Panc1 (cell line): Measurements from ENCODE around the gene GLT8D2. TPM values are rescaled to one million over a fixed set of nuclear protein-coding genes. Genes with fewer than 3 reads are reported as not detected.

Experiments used
- ATAC-seq: fragments of 200-7000 bp; cut with Tn5 transposase; 2 replicates; pipeline ENCODE4 v1.9.1; 2020; ENCODE audit warnings: mild to moderate bottlenecking, moderate library complexity
- BruUV-seq: library from RNA; stranded (reverse); fragments of 400-500 nt; replicated peaks from 2 replicates; lab custom pipeline; 2021; lab: Mats Ljungman, UMichigan
- CTCF ChIA-PET: fragments of 300-600 bp; sonication (Branson Sonifier 250); formaldehyde crosslinking; loops from one replicate; lab custom pipeline; 2022; ENCODE audit warnings: antibody characterized with exemption; lab: Charles Lee
- POLR2A ChIA-PET: fragments of 300-600 bp; sonication (Branson Sonifier 250); formaldehyde crosslinking; loops from one replicate; lab custom pipeline; 2022; ENCODE audit warnings: antibody characterized with exemption; lab: Charles Lee
- DNase-seq: peaks from one replicate; pipeline ENCODE4 v3.0.0-alpha.2; 2010; ENCODE audit warnings: low read depth, low spot score
- H3K27ac ChIP-seq: 2 replicates; pipeline ENCODE4 v1.5.1; 2011; ENCODE audit warnings: mild to moderate bottlenecking, low read length, inconsistent platforms
- H3K27me3 ChIP-seq: fragments of 200-500 bp; sonication (Bioruptor generic); 2 replicates; pipeline ENCODE4 v1.6.0; 2014; ENCODE audit warnings: low read length, inconsistent platforms; ENCODE audit not compliant: control insufficient read depth, insufficient read depth
- H3K36me3 ChIP-seq: fragments of 200-500 bp; sonication (Bioruptor generic); 2 replicates; pipeline ENCODE4 v1.5.1; 2014; ENCODE audit warnings: inconsistent platforms, mild to moderate bottlenecking, low read length, moderate library complexity; ENCODE audit not compliant: control insufficient read depth, insufficient read depth
- H3K4me1 ChIP-seq: 2 replicates; pipeline ENCODE4 v1.5.1; 2011; ENCODE audit warnings: inconsistent platforms, mild to moderate bottlenecking, low read length, moderate library complexity; ENCODE audit not compliant: control insufficient read depth, insufficient read depth
- H3K4me3 ChIP-seq, 2 experiments: 2 replicates each; pipeline ENCODE4 v1.5.1; 2011 to 2012; ENCODE audit warnings: low read depth in 2 of 2, low read length in 2 of 2, mild to moderate bottlenecking in 2 of 2, inconsistent platforms in 1 of 2, moderate library complexity in 1 of 2
- H3K9me3 ChIP-seq: fragments of 200-500 bp; sonication (Bioruptor generic); 2 replicates; pipeline ENCODE4 v1.5.1; 2014; ENCODE audit warnings: low read depth, mild to moderate bottlenecking, inconsistent platforms, low read length, moderate library complexity; ENCODE audit not compliant: control insufficient read depth, insufficient read depth
- CTCF ChIP-seq: fragments of 450-650 bp; IDR thresholded peaks from 2 replicates; pipeline ENCODE4 v1.5.1; 2017; ENCODE audit warnings: mild to moderate bottlenecking
- POLR2AphosphoS5 ChIP-seq: IDR thresholded peaks from 2 replicates; pipeline ENCODE4 v1.6.1; 2012; ENCODE audit warnings: mild to moderate bottlenecking, low read depth, low read length, moderate library complexity
- SIN3A ChIP-seq: IDR thresholded peaks from 2 replicates; pipeline ENCODE4 v1.6.1; 2012; ENCODE audit warnings: low read depth, mild to moderate bottlenecking, low read length, moderate library complexity, borderline replicate concordance; ENCODE audit not compliant: insufficient read depth
- TCF7L2 ChIP-seq: IDR thresholded peaks from 2 replicates; pipeline ENCODE4 v1.6.1; 2011; ENCODE audit warnings: mild to moderate bottlenecking, low read depth, low read length, inconsistent platforms
- in situ Hi-C: cut with HindIII; loops from 2 replicates; pipeline ENCODE4 v1.10.0; 2016; ENCODE audit warnings: low sequenced_read_pairs, low pct_unique_long_range_greater_than_20kb
- intact Hi-C: fragments of 100-400 bp; cut with micrococcal nuclease; formaldehyde crosslinking; loops from one replicate; pipeline ENCODE4 v1.10.0; 2022; ENCODE audit not compliant: unreplicated experiment
- total RNA-seq: library from RNA; stranded (reverse); gene quantifications from one replicate; pipeline ENCODE4 v1.2.1, GENCODE V29; 2021; ENCODE audit not compliant: unreplicated experiment
- TF ChIP-seq, protein P1 (sequence below), 2 experiments: IDR thresholded peaks; 2 replicates each; pipeline ENCODE4 v1.6.1; 2011 to 2012; ENCODE audit warnings: low read depth in 2 of 2, control low read depth in 1 of 2, low read length in 1 of 2, mild to moderate bottlenecking in 1 of 2, moderate library complexity in 1 of 2; ENCODE audit not compliant: insufficient read depth in 1 of 2

The GLT8D2 gene
- total RNA-seq, 1 experiment from 2014 or later, result 0.54 TPM

GRCh38 chr12:104073699-104074098, 23.7 kb upstream of the GLT8D2 start:
- in situ Hi-C loops (no loop called here), intact Hi-C loops (no loop called here)
- DNase-seq (no peak), ATAC-seq (no peak)
- ChIA-PET POLR2A (no interaction called here), CTCF (no interaction called here)
- Histone ChIP-seq H3K9me3 (no peaks in the 10 kb centered on the region), H3K36me3 (no peaks in the 10 kb centered on the region), H3K4me1 (peaks cover 3% of the 10 kb centered on the region; the same call in 1 of the 2 replicates), H3K4me3 (no peak overlapping the region), H3K27ac (no peak overlapping the region), H3K27me3 (no peaks in the 10 kb centered on the region)
- TF ChIP-seq POLR2AphosphoS5, result no peak
- no peak for TF ChIP-seq TCF7L2
- no peak for TF ChIP-seq SIN3A
- TF ChIP-seq, protein P1, sequence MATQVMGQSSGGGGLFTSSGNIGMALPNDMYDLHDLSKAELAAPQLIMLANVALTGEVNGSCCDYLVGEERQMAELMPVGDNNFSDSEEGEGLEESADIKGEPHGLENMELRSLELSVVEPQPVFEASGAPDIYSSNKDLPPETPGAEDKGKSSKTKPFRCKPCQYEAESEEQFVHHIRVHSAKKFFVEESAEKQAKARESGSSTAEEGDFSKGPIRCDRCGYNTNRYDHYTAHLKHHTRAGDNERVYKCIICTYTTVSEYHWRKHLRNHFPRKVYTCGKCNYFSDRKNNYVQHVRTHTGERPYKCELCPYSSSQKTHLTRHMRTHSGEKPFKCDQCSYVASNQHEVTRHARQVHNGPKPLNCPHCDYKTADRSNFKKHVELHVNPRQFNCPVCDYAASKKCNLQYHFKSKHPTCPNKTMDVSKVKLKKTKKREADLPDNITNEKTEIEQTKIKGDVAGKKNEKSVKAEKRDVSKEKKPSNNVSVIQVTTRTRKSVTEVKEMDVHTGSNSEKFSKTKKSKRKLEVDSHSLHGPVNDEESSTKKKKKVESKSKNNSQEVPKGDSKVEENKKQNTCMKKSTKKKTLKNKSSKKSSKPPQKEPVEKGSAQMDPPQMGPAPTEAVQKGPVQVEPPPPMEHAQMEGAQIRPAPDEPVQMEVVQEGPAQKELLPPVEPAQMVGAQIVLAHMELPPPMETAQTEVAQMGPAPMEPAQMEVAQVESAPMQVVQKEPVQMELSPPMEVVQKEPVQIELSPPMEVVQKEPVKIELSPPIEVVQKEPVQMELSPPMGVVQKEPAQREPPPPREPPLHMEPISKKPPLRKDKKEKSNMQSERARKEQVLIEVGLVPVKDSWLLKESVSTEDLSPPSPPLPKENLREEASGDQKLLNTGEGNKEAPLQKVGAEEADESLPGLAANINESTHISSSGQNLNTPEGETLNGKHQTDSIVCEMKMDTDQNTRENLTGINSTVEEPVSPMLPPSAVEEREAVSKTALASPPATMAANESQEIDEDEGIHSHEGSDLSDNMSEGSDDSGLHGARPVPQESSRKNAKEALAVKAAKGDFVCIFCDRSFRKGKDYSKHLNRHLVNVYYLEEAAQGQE (IDR thresholded peaks at IDR 0.05; ENCODE audit: insufficient read depth in 1 of 2, low read depth in 2 of 2, low read length in 1 of 2), result no peak
- TF ChIP-seq CTCF, result no peak
- BruUV-seq, result no TSS peak

DNA sequence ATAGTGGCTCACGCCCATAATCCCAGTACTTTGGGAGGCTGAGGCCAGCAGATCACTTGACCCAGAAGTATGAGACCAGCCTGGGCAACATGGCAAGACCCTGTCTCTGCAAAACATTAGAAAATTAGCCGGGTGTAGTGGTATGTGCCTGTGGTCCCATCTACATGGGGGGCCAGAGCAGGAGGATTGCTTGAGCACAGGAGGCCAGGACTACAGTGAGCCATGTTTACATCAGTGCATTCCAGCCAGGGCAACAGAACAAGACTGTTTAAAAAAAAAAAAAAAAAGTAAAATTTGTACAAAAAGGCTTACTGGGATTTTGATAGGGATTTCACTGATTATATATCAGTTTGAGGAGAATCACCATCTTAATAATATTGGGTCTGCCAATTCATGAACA, 22.1 kb upstream of the GLT8D2 start:
- ATAC-seq (no peak), DNase-seq (no peak)
- Histone ChIP-seq H3K27me3 (no peaks in the 10 kb centered on the region), H3K4me1 (peaks cover 16% of the 10 kb centered on the region; the same call in 1 of the 2 replicates), H3K9me3 (no peaks in the 10 kb centered on the region), H3K36me3 (peaks cover 7% of the 10 kb centered on the region), H3K27ac (no peak overlapping the region), H3K4me3 (no peak overlapping the region)
- TF ChIP-seq TCF7L2 (no peak), CTCF (no peak), POLR2AphosphoS5 (no peak), SIN3A (no peak)
- TF ChIP-seq, protein P1 (IDR thresholded peaks at IDR 0.05; ENCODE audit: insufficient read depth in 1 of 2, low read depth in 2 of 2, low read length in 1 of 2), result no peak
- CTCF ChIA-PET, result no interaction called here
- in situ Hi-C loops (no loop called here), intact Hi-C loops (no loop called here)
- BruUV-seq, result no TSS peak
- POLR2A ChIA-PET, result no interaction called here
